HG03571 (cell line): ENCODE results near the gene DESI2.
A peak's percentile ranks its signal among the peaks of the same experiment; 100 is the strongest.
"Not testable (repeated sequence)": the region's sequence is repeated elsewhere in the genome, so short reads cannot be mapped to it uniquely, and the experiment has no call there.

Source experiments
- ATAC-seq: cut with Tn5 transposase; IDR thresholded peaks from one replicate; pipeline ENCODE4 v1.9.1; 2021; ENCODE audit not compliant: unreplicated experiment

Gene DESI2

DNA sequence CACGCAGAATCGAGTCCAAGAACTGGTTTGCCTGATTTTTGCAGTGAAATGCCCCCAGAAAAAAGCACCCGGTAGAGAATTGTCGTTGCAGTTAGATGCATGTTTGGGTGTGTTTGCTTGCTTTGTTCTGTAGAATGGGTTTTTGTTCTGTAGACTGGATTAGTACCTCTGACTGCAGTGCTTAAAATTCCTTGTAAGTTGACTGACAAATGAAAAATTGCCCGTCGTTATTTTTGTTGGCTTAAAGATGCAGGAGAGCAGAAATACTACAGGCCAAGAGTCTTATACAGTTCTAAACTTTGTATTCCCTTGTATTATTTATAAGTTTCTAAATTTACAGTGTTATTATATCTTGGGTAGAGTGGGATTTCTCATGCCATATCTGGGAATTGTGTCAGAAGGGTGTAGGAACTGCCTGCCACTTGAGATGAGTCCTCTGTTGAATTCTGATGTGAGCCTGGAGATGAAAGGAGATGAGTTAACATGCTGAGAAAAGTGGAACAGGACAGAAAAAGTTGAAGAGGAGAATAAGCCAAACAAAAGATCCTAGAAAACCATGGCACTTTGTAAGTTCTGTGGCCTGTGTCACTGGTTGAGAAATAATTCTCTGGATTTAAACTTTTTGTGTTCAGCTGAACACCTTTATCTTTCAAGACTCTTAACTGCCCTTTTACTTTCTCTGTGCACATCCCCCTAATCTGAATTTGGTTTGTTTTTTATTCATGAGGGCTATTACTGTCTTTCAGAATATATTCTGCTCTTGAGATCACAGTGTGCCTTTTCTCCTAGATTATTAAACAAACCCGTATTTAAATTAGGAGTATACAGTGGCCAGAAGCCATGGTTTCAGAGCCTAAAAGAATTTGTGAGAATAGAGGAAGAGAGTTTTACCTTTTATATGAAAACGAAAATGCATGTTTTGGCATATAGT, 1.4 kb downstream of the DESI2 start:
- no peak for ATAC-seq

DNA sequence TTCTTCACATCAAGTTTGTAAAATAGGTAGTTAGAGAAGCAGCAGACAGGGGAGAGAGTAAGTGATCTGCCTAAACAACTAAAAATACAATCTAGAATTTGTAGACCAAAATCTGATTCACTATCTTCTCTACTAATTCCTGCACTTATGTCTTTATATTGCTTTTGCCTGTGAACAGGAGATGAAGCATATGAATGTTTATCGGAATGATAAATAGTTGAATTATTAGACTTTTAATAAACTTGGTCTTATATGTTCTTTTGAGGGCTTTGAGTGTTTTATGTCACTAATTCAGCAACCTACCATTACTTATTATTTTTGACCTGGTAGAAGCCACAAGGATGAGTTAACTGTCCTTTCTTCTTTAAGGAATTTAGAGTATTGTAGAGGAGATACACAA, 2.3 kb downstream of the DESI2 start:
- ATAC-seq: no peak

DNA sequence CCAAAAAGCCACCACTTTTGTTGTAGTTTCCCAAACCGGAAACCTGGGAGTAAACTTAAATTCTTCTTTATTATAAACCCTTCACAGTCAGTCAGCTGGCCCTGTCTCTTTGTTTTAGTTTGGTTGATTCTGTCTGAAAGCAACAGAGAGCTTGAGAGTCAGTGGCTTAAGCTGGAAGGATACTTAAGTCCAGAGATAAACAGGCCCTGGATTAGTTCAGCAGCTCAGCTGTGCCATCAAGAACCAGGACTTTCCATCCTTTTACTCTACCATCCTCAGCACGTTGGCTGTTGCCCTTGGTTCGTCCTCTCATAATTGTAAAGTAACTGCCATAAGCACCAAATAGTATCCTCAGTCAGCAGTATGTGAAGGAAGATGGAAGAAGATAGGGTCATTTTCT, 4.5 kb downstream of the DESI2 start:
- ATAC-seq: no peak

DNA sequence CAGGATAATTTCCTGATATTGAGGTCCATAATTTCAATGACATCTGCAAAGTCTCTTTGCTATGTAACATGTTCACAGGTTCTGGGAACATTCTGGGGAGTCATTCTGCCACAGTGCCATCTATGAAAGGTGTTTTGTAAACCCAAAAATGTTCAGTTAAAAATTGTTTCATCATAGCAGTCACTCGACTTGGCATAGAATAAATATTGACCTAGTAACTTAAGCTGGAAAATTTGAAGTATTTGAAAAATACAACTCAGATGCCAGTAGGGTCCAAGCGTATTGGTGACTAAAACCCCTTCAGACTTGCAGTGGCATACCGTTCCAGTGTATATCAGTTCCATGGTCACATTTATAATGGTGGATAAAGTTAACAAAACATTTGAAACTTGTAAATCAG, 6.8 kb downstream of the DESI2 start:
- ATAC-seq: no peak

DNA sequence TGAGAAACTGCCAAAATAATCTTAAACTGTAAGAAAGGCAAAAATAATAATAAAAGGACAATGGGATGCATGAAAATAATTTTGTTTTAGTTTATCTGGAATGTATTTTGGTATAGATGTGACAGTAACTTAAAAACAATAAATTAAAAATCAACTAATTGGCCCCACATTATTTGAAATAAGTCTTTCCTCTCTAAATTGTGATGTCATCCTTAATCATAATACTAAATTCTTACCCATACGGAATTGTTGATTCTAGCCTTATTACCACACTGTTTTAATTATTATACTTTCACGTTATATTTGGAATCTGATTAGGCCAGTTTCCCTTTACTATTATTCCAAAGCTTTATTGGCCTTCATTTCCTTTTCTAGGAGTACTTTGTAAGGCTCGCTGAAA, 7.7 kb downstream of the DESI2 start:
- no peak for ATAC-seq

DNA sequence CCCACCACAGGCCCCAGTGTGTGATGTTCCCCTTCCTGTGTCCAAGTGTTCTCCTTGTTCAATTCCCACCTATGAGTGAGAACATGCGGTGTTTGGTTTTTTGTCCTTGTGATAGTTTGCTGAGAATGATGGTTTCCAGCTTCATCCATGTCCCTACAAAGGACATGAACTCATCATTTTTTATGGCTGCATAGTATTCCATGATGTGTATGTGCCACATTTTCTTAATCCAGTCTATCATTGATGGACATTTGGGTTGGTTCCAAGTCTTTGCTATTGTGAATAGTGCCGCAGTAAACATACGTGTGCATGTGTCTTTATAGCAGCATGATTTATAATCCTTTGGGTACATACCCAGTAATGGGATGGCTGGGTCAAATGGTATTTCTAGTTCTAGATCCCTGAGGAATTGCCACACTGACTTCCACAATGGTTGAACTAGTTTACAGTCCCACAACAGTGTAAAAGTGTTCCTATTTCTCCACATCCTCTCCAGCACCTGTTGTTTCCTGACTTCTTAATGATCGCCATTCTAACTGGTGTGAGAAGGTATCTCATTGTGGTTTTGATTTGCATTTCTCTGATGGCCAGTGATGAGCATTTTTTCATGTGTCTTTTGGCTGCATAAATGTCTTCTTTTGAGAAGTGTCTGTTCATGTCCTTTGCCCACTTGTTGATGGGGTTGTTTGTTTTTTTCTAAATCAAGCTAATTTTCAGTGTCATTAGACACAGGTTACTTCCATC, 8.8 kb downstream of the DESI2 start:
- ATAC-seq: not testable (repeated sequence)

DNA sequence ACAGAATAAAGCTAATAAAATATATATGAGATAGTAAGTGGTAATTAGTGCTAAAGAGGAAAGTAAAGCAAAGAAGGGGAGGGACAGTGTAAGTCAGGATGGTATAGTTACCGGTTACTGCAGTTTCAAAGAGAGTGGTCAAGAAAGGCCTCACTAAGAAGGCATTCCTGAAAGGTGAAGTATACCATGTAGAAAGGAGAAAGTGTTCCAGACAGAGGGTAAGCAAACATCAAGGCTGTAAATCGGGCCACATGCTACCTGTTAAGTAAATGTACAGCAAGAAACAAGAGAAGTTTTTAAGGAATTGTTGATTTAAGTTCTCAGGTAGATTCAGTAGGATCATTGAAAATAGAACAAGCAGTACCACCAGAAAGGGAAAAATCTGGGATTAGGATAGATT, 9.7 kb downstream of the DESI2 start:
- ATAC-seq: no peak

DNA sequence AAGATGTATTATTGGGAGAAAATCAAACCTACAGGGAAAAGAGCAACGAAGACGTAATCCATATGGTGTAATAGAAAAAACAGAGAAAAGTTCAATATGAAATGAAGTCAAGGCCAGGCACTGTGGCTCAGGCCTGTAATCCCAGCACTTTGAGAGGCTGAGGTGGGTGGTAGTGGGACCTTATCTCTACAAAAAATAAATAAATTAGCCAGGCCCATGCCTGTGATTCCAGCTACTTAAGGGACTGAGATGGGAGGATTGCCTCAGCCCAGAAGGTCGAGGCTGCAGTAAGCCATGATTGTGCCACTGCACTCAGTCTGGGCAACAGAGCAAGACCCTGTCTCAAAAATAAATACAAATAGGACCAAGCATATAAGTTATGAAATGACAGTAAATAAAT, 11.4 kb downstream of the DESI2 start:
- ATAC-seq: no peak

DNA sequence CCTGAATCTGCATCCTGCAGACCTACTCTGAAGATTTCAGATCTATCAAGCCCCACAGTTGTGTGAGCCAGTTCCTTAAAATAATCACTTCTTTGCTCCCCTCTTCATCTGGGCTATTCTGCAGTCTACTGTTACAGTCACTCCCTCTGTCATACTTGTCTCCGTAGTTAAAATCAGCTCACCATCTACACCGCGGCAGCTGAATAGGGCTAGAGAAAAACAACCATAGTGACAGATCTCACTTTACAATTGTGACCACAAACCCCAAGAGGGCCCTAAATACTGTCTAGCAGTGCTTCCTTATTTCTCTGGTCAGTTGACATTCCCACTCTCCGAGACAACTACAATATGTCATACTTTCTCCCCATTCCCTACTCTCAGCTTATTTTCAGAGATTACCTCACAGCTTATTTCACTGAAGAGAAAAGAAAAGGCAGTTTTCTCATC, 12.9 kb downstream of the DESI2 start:
- ATAC-seq: peak; percentile 89

DNA sequence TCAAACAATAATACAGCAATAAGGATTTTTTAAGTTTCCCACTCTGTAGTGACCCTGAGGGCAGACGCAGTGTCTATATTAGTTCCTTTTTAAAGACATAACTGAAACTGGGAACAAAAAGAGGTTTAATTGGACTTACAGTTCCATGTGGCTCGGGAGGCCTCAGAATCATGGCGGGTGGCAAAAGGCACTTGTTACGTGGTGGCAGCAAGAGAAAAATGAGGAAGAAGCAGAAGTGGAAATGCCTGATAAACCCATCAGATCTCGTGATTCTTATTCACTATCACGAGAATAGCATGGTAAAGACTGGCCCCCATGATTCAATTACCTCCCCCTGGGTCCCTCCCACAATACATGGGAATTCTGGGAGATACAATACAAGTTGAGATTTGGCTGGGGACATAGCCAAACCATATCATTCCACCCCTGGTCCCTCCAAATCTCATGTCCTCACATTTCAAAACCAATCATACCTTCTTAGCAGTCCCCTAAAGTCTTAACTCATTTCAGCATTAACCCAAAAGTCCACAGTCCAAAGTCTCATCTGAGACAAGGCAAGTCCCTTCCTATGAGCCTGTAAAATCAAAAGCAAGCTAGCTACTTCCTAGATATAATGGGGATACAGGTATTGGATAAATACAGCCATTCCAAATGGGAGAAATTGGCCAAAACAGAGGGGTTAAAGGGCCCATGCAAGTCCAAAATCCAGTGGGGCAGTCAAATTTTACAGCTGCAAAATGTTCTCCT, 13.9 kb downstream of the DESI2 start:
- ATAC-seq: not testable (repeated sequence)

DNA sequence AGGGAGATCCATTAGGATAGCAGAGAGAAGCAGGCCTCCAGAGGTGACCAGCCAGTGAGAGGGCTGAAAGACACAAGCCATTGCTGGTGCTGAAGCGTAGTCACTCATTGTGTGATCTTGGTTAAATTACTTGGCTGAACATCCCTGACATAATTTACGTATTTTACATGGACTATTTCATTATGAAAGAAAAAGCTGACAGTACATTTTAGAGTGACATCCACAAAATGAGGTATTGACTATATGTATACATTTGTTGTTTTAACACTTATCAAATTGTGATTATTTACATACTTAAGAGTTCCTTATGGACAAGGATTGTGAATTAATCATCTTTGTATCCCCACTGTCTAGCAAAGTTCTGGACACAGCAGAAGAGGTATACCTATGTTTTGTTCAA, 14.9 kb downstream of the DESI2 start:
- ATAC-seq: no peak

DNA sequence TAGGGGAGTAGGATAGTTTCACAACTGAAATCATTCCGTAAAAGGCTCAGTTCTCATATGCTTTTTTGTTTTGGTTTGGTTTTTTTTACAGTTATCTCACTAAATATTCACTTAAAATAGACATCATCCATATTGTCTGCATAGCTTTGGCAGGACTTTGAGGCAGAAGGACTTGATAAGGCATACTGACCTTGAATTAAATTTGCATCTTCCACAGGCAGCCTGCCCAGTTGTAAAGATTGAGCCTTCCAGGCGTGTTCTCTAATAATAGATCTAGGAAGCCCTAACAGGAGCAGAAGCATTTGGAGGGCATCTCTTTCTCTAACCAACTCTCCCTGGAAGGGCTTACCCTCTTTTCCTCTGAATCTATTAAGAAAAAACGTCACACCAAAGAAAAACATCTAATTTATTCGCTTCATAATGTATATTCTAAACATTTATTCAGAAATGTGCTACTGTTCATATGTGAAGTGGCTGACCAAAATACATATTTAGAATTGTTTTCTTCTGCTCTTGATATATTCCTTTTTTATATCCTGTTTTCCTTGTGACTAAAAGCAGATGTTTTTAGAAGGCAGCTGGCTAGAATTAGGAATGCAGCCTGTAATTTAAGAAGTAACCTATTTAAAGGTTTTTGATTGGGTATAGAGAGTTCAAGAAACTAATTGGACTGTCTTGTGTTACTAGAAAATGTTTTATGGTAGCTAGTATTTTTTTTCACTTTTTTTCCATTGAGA, 20.2 kb downstream of the DESI2 start:
- ATAC-seq: no peak

DNA sequence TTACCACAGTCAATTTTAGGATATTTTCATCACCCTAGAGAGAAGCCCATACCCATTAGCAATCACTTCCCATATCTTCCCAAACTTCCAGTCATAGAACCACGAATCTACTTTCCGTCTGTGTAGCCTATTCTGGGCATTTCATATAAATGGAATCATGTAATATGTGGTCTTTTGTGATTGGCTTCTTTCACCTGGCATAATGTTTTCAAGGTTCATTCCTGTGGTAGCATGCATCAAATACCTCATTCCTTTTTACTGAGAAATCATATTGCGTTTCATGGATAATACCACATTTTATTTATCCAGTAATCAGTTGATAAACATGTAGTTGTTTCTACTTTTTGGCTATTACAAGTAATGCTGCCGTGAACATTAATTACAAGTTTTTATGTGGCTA, 21.5 kb downstream of the DESI2 start:
- ATAC-seq: no peak

DNA sequence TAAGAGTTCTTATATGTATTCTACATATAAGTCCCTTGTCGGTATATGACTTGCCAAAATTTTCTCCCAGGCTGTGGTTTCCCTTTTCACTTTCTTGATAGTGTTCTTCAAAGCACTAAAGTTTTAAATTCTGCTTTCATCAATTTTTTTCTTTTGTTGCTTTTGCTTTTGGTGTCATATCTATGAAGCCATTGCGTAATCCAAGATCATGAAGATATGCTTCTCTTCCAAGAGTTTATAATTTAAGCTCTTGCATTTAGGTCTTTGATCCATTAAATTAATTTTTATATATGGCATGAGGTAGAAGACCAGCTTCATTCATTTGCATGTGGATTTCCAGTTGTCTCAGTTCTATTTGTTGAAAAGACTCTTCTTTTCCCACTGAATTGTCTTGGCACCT, 22.2 kb downstream of the DESI2 start:
- no peak for ATAC-seq

DNA sequence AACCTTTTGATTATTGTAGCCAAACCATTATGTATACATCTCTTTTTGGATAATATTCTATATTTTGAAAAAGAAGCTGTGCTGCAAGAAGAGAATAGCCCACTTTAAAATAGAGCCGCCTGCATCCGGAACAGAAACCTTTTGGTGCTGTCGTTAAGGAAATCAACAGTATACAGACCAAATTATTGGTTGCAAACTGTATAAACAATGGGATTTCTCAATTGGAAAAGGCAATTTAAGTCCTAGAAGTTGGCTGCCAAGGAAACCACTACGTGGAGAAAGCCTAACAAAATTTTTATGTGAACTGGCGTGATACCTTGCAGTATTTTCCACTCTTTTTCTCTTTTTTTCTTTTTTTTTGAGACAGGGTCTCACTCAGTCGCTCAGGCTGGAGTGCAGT, 25.8 kb downstream of the DESI2 start:
- ATAC-seq: no peak

DNA sequence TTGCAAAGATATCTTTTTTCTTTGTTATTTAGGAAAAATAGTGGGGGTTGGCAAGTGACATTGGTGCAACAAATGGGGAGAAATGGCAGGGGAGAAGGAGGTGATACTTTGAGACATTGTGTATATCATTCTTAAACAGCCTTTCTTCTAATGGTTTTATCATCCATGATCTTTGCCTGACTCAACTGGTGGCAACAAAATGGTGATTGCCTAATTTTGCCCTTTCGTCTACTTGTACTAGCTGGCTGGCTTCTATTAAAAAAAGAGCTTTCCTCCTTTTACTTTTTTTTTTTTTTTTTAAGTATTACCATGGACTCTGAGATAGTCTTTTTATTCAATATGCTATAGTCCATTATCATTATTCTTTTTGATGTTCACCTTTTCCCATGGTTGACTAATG, 27.7 kb downstream of the DESI2 start:
- no peak for ATAC-seq

DNA sequence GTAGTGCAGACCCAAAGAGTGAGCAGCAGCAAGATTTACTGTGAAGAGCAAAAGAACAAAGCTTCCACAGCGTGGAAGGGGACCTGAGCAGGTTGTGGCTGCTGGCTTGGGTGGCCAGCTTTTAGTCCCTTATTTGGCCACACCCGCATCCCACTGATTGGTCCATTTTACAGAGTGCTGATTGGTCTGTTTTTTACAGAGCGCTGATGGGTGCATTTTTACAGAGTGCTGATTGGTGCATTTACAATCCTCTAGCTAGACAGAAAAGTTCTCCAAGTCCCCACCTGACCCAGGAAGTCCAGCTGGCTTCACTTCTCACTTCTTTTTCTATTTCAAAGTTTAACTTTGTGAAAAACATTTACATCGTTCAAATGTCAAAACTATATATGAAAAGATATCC, 29.2 kb downstream of the DESI2 start:
- ATAC-seq: not testable (repeated sequence)

DNA sequence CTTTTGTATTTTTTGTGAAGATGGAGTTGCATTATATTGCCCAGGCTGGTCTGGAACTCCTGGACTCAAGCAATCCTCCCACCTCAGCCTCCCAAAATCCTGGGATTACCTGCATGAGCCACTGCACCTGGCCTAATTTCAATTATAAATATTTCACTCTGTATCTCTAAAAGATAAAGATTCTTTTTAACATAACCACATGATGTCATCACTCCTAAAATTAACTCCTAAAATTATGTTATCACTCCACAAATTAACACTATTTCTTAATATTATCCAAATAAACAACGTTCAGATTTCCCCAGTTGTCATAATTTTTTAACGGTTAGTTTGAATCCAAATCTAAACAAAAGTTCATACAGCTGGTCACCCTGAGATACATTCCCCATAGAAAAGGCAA, 43.0 kb downstream of the DESI2 start:
- ATAC-seq: no peak

DNA sequence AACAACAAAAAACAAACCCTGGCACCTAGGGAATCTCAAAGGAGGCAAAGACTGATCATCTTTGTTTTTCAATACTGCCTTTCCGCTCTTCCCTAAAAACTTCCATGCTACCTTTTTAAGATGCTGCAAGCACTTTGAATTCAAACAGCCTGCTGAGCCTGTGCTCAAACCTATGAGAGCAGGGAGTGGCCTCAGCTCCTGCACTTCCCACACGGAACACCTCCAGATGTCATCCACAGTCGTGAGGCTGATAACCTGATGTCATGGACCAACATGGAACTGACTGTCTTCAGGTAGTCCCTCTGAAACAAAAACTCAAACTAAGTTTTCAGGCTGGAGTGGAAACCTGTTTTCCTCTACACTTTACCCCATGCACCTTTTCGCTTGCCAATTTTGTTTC, 46.8 kb downstream of the DESI2 start:
- no peak for ATAC-seq

DNA sequence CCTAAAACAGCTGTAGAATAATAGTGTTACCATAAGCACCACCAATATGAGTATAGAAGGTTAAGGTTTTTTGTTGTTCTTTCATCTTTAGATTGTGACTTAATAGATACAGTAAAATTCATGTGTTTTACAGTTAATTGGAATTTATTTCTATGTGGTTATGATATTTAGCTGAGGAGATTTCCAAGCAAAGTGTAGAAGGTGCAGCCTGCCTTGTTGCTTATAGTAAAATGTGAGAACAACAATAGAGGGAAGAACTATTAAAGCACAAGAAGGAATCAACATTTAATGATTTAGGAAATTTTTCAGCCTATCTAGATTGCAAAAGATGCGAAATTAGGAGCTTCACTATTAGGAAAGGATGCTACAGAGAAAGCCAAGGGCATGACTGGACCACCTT, 47.9 kb downstream of the DESI2 start:
- no peak for ATAC-seq

DNA sequence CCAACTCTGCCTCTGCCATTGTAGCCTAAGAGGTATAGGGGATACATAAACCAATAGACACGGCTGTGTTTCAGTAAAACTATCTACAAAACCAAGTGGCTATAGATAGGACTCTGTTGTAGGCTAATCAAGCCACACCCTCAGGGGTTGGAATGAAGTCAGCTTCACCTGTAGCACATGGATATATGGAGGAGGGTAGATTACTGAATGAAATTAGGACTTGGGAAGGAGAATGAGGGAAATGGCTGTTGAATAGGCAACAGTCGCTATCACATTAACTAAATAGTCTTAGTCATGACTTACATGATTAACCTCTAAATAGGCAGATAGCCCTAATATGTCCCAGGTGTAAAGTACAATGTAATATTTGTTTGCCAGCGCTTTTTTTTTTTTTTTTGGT, 49.7 kb downstream of the DESI2 start:
- no peak for ATAC-seq
